ENCODE measurements around the gene ZNF638. TPM values are rescaled to one million over a fixed set of nuclear protein-coding genes. Genes with fewer than 3 reads are reported as not detected.

The ZNF638 gene
- total RNA-seq, 1 experiment from 2014 or later: 109 TPM

- CTCF ChIA-PET: interaction anchor here (0.5 to 4.4 kb wide), 42 partner anchors 9 to 1664 kb away, joined by 3 to 77 read pairs (median 6); partner anchors contain the start of genes DYSF and ZNF638
- no peak for ATAC-seq
- no peaks in the 10 kb centered on the region for H3K4me1 Mint-ChIP-seq
- H3K4me3 Mint-ChIP-seq: no peak overlapping the region
- TF ChIP-seq ZNF138 (CRISPR knock-in tag; conservative IDR thresholded peaks at IDR 0.05): no peak
- TF ChIP-seq JAZF1 (CRISPR knock-in tag; IDR thresholded peaks at IDR 0.05): no peak
- peak; percentile 89 for TF ChIP-seq ZNF121 (CRISPR knock-in tag; IDR thresholded peaks at IDR 0.05)
- no peak for DNase-seq (ENCODE audit: low spot score)
- no peaks in the 10 kb centered on the region for H3K36me3 Mint-ChIP-seq
- no peaks in the 10 kb centered on the region for H3K27me3 Mint-ChIP-seq (ENCODE audit: low read depth)
- no peaks in the 10 kb centered on the region for H3K9me3 Mint-ChIP-seq
- no peak overlapping the region for H3K27ac Mint-ChIP-seq
- POLR2A ChIA-PET: interaction anchor here (0.8 to 1.3 kb wide), 3 partner anchors 33 to 157 kb away, joined by 3 to 7 read pairs (median 3); partner anchors contain the start of gene ZNF638
Observed at GRCh38 chr2:71298914-71299313, 32.7 kb upstream of the ZNF638 start.

- POLR2A ChIA-PET: interaction anchor here (1.3 kb wide), 2 partner anchors 32 to 156 kb away, joined by 3 to 7 read pairs; partner anchors contain the start of gene ZNF638
Observed at GRCh38 chr2:71299507-71299906, 32.1 kb upstream of the ZNF638 start.

GRCh38 chr2:71303849-71304248, 27.7 kb upstream of the ZNF638 start:
- H3K9me3 Mint-ChIP-seq: no peaks in the 10 kb centered on the region
- TF ChIP-seq KAT7 (CRISPR knock-in tag; IDR thresholded peaks at IDR 0.05; ENCODE audit: borderline replicate concordance) (no peak), ESRRA (CRISPR knock-in tag; IDR thresholded peaks at IDR 0.05; ENCODE audit: borderline replicate concordance) (no peak), ZSCAN18 (CRISPR knock-in tag; IDR thresholded peaks at IDR 0.05) (no peak), TCF7 (CRISPR knock-in tag; IDR thresholded peaks at IDR 0.05; ENCODE audit: low read depth) (no peak), NFE2L1 (CRISPR knock-in tag; IDR thresholded peaks at IDR 0.05) (no peak), IRF1 (CRISPR knock-in tag; IDR thresholded peaks at IDR 0.05) (no peak), JAZF1 (CRISPR knock-in tag; IDR thresholded peaks at IDR 0.05) (no peak), ZNF532 (CRISPR knock-in tag; IDR thresholded peaks at IDR 0.05; ENCODE audit: borderline replicate concordance) (no peak), ZNF317 (CRISPR knock-in tag; IDR thresholded peaks at IDR 0.05; ENCODE audit: borderline replicate concordance, low read depth) (no peak), NR2C2 (CRISPR knock-in tag; IDR thresholded peaks at IDR 0.05) (no peak)

More at GRCh38 chr2:71299507-71299906, 32.1 kb upstream of the ZNF638 start:
- no peak for DNase-seq (ENCODE audit: low spot score)
- H3K36me3 Mint-ChIP-seq: no peaks in the 10 kb centered on the region
- TF ChIP-seq CTCF (IDR thresholded peaks at IDR 0.05) (peak; percentile 60), AR (CRISPR knock-in tag; IDR thresholded peaks at IDR 0.05) (no peak)
- CTCF ChIA-PET: interaction anchor here (0.5 to 4.4 kb wide), 59 partner anchors 8 to 1664 kb away, joined by 3 to 77 read pairs (median 5); partner anchors contain the start of genes DYSF, PAIP2B and ZNF638
- no peak overlapping the region for H3K4me3 Mint-ChIP-seq
- no peaks in the 10 kb centered on the region for H3K27me3 Mint-ChIP-seq (ENCODE audit: low read depth)
- H3K4me1 Mint-ChIP-seq: no peaks in the 10 kb centered on the region
- ATAC-seq: no peak; the same call in 1 of the 2 replicates
- H3K9me3 Mint-ChIP-seq: no peaks in the 10 kb centered on the region
- no peak overlapping the region for H3K27ac Mint-ChIP-seq

More at GRCh38 chr2:71303849-71304248, 27.7 kb upstream of the ZNF638 start:
- Mint-ChIP-seq H3K27me3 (ENCODE audit: low read depth) (no peaks in the 10 kb centered on the region), H3K4me3 (no peak overlapping the region), H3K4me1 (no peaks in the 10 kb centered on the region), H3K27ac (no peak overlapping the region), H3K36me3 (no peaks in the 10 kb centered on the region)
- CTCF ChIA-PET: interaction anchor here (0.7 to 0.8 kb wide), 2 partner anchors 24 to 28 kb away, joined by 3 to 4 read pairs; partner anchors contain the start of gene ZNF638
- ATAC-seq: no peak
- no peak for DNase-seq (ENCODE audit: low spot score)
- POLR2A ChIA-PET: no interaction called here
